Midbrain (tissue), 1 donor: Measurements from ENCODE around the gene SOX5.
"Not testable (repeated sequence)": the region's sequence is repeated elsewhere in the genome, so short reads cannot be mapped to it uniquely, and the experiment has no call there.

Experiments used
- DNase-seq: peaks from one replicate; lab custom pipeline; 2025; lab: John Stamatoyannopoulos, UW

The SOX5 gene

DNA sequence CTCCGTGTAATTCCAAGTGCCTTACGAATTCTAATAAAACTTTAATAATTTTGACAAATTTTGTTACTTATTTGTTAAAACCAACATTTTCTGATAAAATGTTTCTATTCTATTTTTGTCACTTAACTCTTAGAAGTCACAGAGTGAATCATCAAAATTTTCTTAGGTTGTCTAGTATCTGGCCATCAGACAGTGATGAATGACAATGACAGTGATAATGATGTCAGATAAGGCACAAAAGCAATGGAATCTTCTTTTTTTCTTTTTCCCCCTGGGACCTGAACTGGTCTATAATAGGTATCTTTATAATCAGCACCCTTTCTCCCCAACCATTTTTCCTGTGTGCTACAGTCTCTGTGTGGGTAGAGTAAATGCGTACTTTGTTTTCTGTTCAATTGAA is 407.3 kb downstream of the SOX5 start:
- DNase-seq, result no peak

GRCh38 chr12:23540572-23540971 is 408.9 kb downstream of the SOX5 start:
- no peak for DNase-seq

- DNase-seq, result no peak
Measured at GRCh38 chr12:23536293-23536692, 413.2 kb downstream of the SOX5 start.

DNA sequence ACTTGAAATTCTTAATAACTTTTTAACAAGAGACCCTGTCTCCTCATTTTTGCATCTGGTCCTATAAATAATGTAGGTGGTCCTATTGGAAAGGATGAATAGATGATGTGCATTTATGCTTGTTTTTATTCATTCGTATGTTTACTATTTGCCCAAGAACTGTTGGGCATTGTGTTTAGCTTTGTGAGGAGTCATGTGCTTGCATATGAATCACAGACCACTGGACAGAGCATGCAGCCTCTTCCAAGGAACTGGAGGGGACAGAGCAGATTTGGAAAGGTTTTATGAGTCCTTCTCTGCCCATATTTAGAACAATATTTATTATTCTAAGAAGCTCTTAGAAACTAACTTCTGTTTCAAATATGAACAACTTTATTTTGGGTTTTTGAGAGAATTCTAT is 414.0 kb downstream of the SOX5 start:
- DNase-seq, result no peak

DNA sequence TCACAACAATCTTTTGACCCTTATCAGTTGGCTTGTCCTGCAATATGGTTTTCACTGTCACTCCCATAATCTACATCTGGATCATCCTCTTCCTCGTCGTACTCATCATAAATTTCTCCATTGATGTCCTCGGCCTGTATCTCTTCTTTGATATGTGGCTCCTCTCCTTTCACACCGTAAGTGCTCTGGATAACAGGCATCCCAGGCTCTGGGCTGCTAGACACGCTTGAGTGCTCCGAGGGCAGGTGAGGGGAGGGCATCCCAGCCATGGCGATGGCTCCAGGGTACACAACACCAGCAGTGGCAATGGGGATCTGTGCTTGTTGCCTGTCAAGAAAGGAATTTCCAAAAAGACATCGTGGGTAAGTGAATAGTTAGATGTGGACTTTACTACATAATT is 415.3 kb downstream of the SOX5 start:
- DNase-seq, result no peak

- no peak for DNase-seq
Measured at GRCh38 chr12:23533699-23534098, 415.8 kb downstream of the SOX5 start.

- DNase-seq, result no peak
Measured at GRCh38 chr12:23533265-23533664, 416.2 kb downstream of the SOX5 start.

GRCh38 chr12:23528316-23528715 is 421.2 kb downstream of the SOX5 start:
- no peak for DNase-seq

DNA sequence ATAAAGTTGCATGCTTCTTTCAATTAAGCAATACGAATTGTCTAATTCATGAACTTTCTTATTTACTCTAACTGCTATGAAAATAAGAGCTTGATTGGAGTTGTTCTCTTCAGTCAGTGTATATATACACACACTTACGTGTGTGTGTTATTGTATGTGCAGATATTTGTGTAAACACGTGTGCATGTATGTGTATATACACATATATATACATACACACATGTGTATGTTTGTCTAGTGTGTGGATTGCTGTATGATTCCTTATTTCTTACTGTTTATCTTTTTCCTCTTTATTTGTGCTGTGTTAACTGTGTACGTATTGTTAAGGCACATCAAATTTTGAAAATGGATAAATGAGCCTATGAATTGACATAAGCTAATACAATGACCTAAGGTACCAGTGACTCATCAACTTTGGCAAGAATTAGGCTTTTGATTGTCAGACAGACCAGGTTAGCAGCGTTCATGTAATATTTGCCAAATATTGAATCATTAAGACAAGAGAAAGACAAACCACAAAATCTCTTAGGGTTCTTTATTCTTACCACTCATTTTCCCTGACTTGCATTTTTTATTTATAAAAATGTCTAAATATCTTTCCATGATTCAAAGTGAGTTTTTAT is 423.9 kb downstream of the SOX5 start:
- DNase-seq, result no peak

- DNase-seq, result no peak
Measured at GRCh38 chr12:23523339-23523738, 426.1 kb downstream of the SOX5 start.

- DNase-seq, result not testable (repeated sequence)
Measured at GRCh38 chr12:23519444-23519843, 430.0 kb downstream of the SOX5 start.

- not testable (repeated sequence) for DNase-seq
Measured at GRCh38 chr12:23515785-23516184, 433.7 kb downstream of the SOX5 start.

DNA sequence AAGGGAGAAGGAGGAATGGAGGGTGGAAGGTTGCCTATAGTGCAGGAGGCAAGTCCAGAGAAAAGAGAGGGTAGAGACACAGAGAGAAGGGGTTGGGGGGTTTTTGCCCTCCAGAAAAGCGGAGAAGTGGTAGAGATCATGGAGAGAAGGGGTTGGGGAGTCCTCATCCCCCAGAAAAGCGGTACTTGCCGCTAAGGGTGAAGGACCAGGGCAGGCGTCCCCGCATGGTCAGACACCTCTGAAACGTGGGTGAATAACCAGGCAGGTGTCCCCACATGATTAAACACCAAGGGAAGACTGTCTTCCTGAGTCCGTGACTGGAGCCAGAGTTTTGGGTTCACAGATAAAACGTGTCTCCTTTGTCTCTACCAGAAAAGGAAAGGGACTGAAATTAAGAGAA is 439.0 kb downstream of the SOX5 start:
- no peak for DNase-seq

- not testable (repeated sequence) for DNase-seq
Measured at GRCh38 chr12:23509832-23510231, 439.6 kb downstream of the SOX5 start.

- not testable (repeated sequence) for DNase-seq
Measured at GRCh38 chr12:23507785-23508184, 441.7 kb downstream of the SOX5 start.

- DNase-seq, result not testable (repeated sequence)
Measured at GRCh38 chr12:23505736-23506135, 443.7 kb downstream of the SOX5 start.

GRCh38 chr12:23504641-23505399 is 444.6 kb downstream of the SOX5 start:
- no peak for DNase-seq

DNA sequence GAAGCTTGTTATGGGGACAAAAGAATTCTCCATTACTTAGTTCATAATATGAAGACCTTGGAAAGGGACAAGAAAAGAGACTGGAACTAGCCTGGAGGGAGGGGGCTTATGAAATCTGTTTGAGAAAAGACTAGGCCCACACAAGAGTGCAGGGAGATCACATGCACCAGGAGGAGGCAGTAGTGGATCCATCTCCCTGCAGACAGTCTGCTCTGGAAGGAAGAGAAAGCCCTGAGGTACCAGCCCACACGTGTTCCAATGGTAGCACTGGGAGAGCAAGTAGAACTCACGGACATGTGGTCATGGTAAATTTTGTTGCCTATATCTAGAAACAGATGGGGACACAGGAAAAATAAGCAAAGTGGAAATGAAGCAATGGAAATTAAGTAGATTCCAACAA is 445.4 kb downstream of the SOX5 start:
- DNase-seq, result no peak

DNA sequence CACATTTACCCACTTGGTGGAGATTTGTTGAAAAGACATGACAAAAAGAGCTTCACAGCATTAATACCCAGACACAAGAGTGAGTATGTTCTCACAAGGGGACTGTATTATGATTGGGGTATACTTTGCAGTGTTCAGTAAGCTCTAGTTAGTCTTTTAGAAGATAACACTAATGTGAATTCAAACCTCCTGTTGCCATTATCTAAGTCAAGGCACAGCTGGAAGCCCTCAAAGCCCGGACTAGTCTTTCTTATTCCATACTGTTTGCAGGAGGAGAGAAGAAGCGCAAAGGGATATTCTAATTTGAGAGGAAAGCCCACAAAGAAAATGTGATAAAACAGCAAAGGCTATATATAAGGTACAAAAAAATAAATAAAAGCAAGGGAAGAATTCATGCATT is 445.9 kb downstream of the SOX5 start:
- no peak for DNase-seq

DNA sequence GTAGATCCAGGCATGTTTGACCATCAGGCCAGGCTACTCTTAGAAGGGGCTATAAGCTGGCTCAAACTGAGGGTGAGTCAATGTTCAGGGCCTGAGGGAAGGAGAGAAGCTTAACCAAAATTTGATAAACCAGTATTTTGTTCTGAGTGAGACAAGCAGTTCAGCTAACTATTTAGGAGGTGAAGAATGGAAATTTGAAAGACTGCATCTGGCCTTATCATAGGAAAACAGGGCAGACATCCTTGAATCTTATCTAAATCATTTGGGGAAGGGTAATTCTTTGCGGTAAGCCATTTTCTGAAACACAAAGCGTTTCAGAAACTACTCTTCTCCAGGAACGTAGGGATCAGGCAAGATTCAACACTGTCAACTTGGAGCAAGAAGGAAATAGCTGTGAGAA is 447.2 kb downstream of the SOX5 start:
- DNase-seq, result no peak

GRCh38 chr12:23495472-23495871 is 454.0 kb downstream of the SOX5 start:
- no peak for DNase-seq

- no peak for DNase-seq
Measured at GRCh38 chr12:23493672-23494071, 455.8 kb downstream of the SOX5 start.

- not testable (repeated sequence) for DNase-seq
Measured at GRCh38 chr12:23491029-23491428, 458.4 kb downstream of the SOX5 start.

GRCh38 chr12:23488130-23488529 is 461.3 kb downstream of the SOX5 start:
- no peak for DNase-seq
